Small intestine (tissue), 7 donors: ENCODE measurements around the gene SNUPN. TPM values are rescaled to one million over a fixed set of nuclear protein-coding genes. Genes with fewer than 3 reads are reported as not detected.

Experiments used
- DNase-seq, 2 donors: peaks; one replicate each; pipeline versions ENCODE4 v3.0.0 to v3.0.0-alpha.2; 2013
- FAIRE-seq: peaks from 2 replicates; lab custom pipeline; 2012; peaks lifted over from hg19 to GRCh38; lab: Jason Lieb, UNC
- H3K27ac ChIP-seq, 3 donors: one replicate each; pipeline ENCODE4 v1.5.1; 2013; ENCODE audit warnings: low read length in 2 of 3, mild to moderate bottlenecking in 2 of 3, control low read depth in 1 of 3, inconsistent platforms in 1 of 3, low read depth in 1 of 3, moderate library complexity in 1 of 3
- H3K27me3 ChIP-seq, 3 donors: one replicate each; pipeline ENCODE4 v1.6.1; 2013; ENCODE audit warnings: low read length in 3 of 3, inconsistent platforms in 1 of 3; ENCODE audit not compliant: control insufficient read depth in 3 of 3, insufficient read depth in 3 of 3
- H3K36me3 ChIP-seq, 3 donors: one replicate each; pipeline ENCODE4 v1.6.1; 2013; ENCODE audit warnings: low read length in 3 of 3, inconsistent platforms in 1 of 3, low read depth in 1 of 3, mild to moderate bottlenecking in 1 of 3, moderate library complexity in 1 of 3; ENCODE audit not compliant: control insufficient read depth in 3 of 3, insufficient read depth in 2 of 3
- H3K4me1 ChIP-seq, 3 donors: one replicate each; pipeline ENCODE4 v1.6.1; 2013; ENCODE audit warnings: low read length in 2 of 3, inconsistent platforms in 1 of 3, low read depth in 1 of 3, mild to moderate bottlenecking in 1 of 3, moderate library complexity in 1 of 3; ENCODE audit not compliant: control insufficient read depth in 3 of 3, insufficient read depth in 2 of 3
- H3K4me3 ChIP-seq, 3 donors: one replicate each; pipeline ENCODE4 v1.5.1; 2013; ENCODE audit warnings: low read length in 3 of 3, control low read depth in 1 of 3, inconsistent platforms in 1 of 3, low read depth in 1 of 3, mild to moderate bottlenecking in 1 of 3, moderate library complexity in 1 of 3
- H3K9me3 ChIP-seq, 2 donors: one replicate each; pipeline ENCODE4 v1.6.1; 2013; ENCODE audit warnings: low read depth in 1 of 2, low read length in 1 of 2; ENCODE audit not compliant: control insufficient read depth in 2 of 2, insufficient read depth in 1 of 2
- WGBS, 3 donors: extraction: QIAGEN DNeasy Blood & Tissue Kit; methylation state at CpG; one replicate each; pipeline ENCODE4 v1.1.7; 2013; 5-methylcytosine and 5-hydroxymethylcytosine counted together
- polyA plus RNA-seq, 4 donors: library from polyadenylated mRNA; stranded (reverse) in 3 of 4; unstranded in 1 of 4; fragments of 200-250 nt in 3 of 4; fragments of 120-200 nt in 1 of 4; gene quantifications; one replicate each; pipeline versions ENCODE4 v1.2.1 to v1.2.3, GENCODE V29; 2013
- donor health status: healthy with polysubstance abuse.
- donor health status: control.
- donor health status: control.
- donor health status: Bipolar disorder and iron deficiency.
- donor health status: healthy.

SNUPN gene
- polyA plus RNA-seq, 4 donors = 19.5 to 24.6 (median 21.2) TPM

- Histone ChIP-seq H3K27me3 (no peaks in the 10 kb centered on the region), H3K4me3 (no peak overlapping the region), H3K27ac (no peak overlapping the region), H3K9me3 (no peaks in the 10 kb centered on the region), H3K4me1 (peaks cover 0 to 42% (median 0%) of the 10 kb centered on the region in 3 donors), H3K36me3 (peaks cover 0 to 76% (median 8%) of the 10 kb centered on the region in 3 donors)
- FAIRE-seq (no peak), DNase-seq (no peak)
- WGBS, 3 donors = 75 to 85% (median 77%) methylated on average over 9 of the region's 9 CpGs
These were observed 33.7 kb upstream of the SNUPN start for GRCh38 chr15:75659141-75659771.

GRCh38 chr15:75656813-75657212 lies 31.3 kb upstream of the SNUPN start:
- Histone ChIP-seq H3K4me3 (no peak overlapping the region), H3K4me1 (peaks cover 0 to 41% (median 4%) of the 10 kb centered on the region in 3 donors), H3K27me3 (no peaks in the 10 kb centered on the region), H3K36me3 (peaks cover 0 to 85% (median 8%) of the 10 kb centered on the region in 3 donors), H3K9me3 (no peaks in the 10 kb centered on the region), H3K27ac (no peak overlapping the region)
- no peak for DNase-seq
- WGBS, 3 donors = 94 to 97% (median 96%) methylated on average over 21 to 22 of the region's 22 CpGs
- no peak for FAIRE-seq

- H3K27ac ChIP-seq = no peak overlapping the region
- DNase-seq = no peak
- H3K4me1 ChIP-seq = peaks cover 0 to 43% (median 4%) of the 10 kb centered on the region in 3 donors
- no peak for FAIRE-seq
- no peaks in the 10 kb centered on the region for H3K27me3 ChIP-seq
- H3K4me3 ChIP-seq = no peak overlapping the region
- H3K9me3 ChIP-seq = no peaks in the 10 kb centered on the region
- WGBS, 3 donors = 73 to 91% (median 91%) methylated on average over 5 of the region's 5 CpGs
- H3K36me3 ChIP-seq = peaks cover 0 to 85% (median 8%) of the 10 kb centered on the region in 3 donors
These were observed 30.8 kb upstream of the SNUPN start for GRCh38 chr15:75656331-75656730.

- no peak for DNase-seq
- no peak overlapping the region for H3K27ac ChIP-seq
- H3K9me3 ChIP-seq = no peaks in the 10 kb centered on the region
- peaks cover 0 to 88% (median 8%) of the 10 kb centered on the region in 3 donors for H3K36me3 ChIP-seq
- H3K4me3 ChIP-seq = no peak overlapping the region
- no peak for FAIRE-seq
- H3K4me1 ChIP-seq = peaks cover 4 to 44% (median 4%) of the 10 kb centered on the region in 3 donors
- WGBS, 3 donors = 23 to 60% (median 38%) methylated on average over 4 of the region's 4 CpGs
- H3K27me3 ChIP-seq = no peaks in the 10 kb centered on the region
These were observed 30.4 kb upstream of the SNUPN start for GRCh38 chr15:75655931-75656330.

- no peaks in the 10 kb centered on the region for H3K9me3 ChIP-seq
- no peak overlapping the region for H3K4me3 ChIP-seq
- FAIRE-seq = no peak
- 39 to 57% (median 52%) methylated on average over 4 of the region's 4 CpGs for whole genome bisulfite sequencing, 3 donors
- no peaks in the 10 kb centered on the region for H3K27me3 ChIP-seq
- DNase-seq = no peak
- peaks cover 4 to 48% (median 13%) of the 10 kb centered on the region in 3 donors for H3K4me1 ChIP-seq
- no peak overlapping the region for H3K27ac ChIP-seq
- H3K36me3 ChIP-seq = peaks cover 0 to 88% (median 8%) of the 10 kb centered on the region in 3 donors
These were observed 28.8 kb upstream of the SNUPN start for GRCh38 chr15:75654201-75654907.

GRCh38 chr15:75653347-75653913 lies 27.9 kb upstream of the SNUPN start:
- DNase-seq = no peak
- Histone ChIP-seq H3K27ac (peak overlapping the region in 1 of 3 donors; percentile 3), H3K4me3 (no peak overlapping the region), H3K4me1 (peaks cover 4 to 58% (median 13%) of the 10 kb centered on the region in 3 donors), H3K9me3 (no peaks in the 10 kb centered on the region), H3K27me3 (no peaks in the 10 kb centered on the region), H3K36me3 (peaks cover 0 to 83% (median 5%) of the 10 kb centered on the region in 3 donors)
- WGBS, 3 donors = 83 to 90% (median 88%) methylated on average over 16 of the region's 16 CpGs
- FAIRE-seq = no peak

GRCh38 chr15:75651810-75652543 lies 26.5 kb upstream of the SNUPN start:
- peak overlapping the region in 1 of 3 donors; percentile 63 for H3K27ac ChIP-seq
- H3K9me3 ChIP-seq = no peaks in the 10 kb centered on the region
- no peaks in the 10 kb centered on the region for H3K27me3 ChIP-seq
- FAIRE-seq (no peak), DNase-seq (no peak)
- peak overlapping the region in 1 of 3 donors; percentile 26 for H3K4me3 ChIP-seq
- H3K4me1 ChIP-seq = peaks cover 4 to 60% (median 13%) of the 10 kb centered on the region in 3 donors
- peaks cover 0 to 69% (median 0%) of the 10 kb centered on the region in 3 donors for H3K36me3 ChIP-seq
- 10 to 38% (median 30%) methylated on average over 2 of the region's 2 CpGs for WGBS, 3 donors
